ENCODE results near the gene AGRP. TPM values are rescaled to one million over a fixed set of nuclear protein-coding genes. Genes with fewer than 3 reads are reported as not detected.

AGRP gene
- total RNA-seq, 2 donors from 2014 or later = not detected

- Histone ChIP-seq H3K36me3 (ENCODE audit: control insufficient read depth, insufficient read depth, low read length) (no peaks in the 10 kb centered on the region), H3K4me3 (ENCODE audit: low read length) (peak overlapping the region; percentile 83), H3K27ac (ENCODE audit: low read depth, low read length) (peak overlapping the region; percentile 21), H3K9ac (ENCODE audit: extremely low read depth, low read length, poor library complexity, severe bottlenecking) (peak overlapping the region; percentile 63), H3K9me3 (ENCODE audit: control insufficient read depth, low read length) (no peaks in the 10 kb centered on the region), H3K4me1 (ENCODE audit: control insufficient read depth, insufficient read depth, low read length) (peaks cover 7% of the 10 kb centered on the region), H3K27me3 (ENCODE audit: control insufficient read depth, insufficient read depth, low read length, poor library complexity, severe bottlenecking) (peaks cover 30% of the 10 kb centered on the region)
- Mint-ChIP-seq H3K36me3 (ENCODE audit: low read depth) (peaks cover 2% of the 10 kb centered on the region), H3K4me1 (peaks cover 23% of the 10 kb centered on the region), H3K27ac (peak overlapping the region; percentile 76), H3K27me3 (ENCODE audit: insufficient read depth) (peaks cover 81% of the 10 kb centered on the region), H3K4me3 (peak overlapping the region; percentile 80), H3K9me3 (no peaks in the 10 kb centered on the region)
- 13 to 14% methylated on average over 8 to 16 of the region's 16 CpGs for WGBS, 2 experiments (ENCODE audit: insufficient coverage in 1 of 2, insufficient read length in 1 of 2)
- no peak for TF ChIP-seq CTCF (conservative IDR thresholded peaks at IDR 0.05)
- DNase-seq = no peak
Observed at GRCh38 chr16:67529582-67530012, 46.2 kb upstream of the AGRP start.

- Histone ChIP-seq H3K4me3 (ENCODE audit: low read length) (peak overlapping the region; percentile 83), H3K27me3 (ENCODE audit: control insufficient read depth, insufficient read depth, low read length, poor library complexity, severe bottlenecking) (peaks cover 36% of the 10 kb centered on the region), H3K27ac (ENCODE audit: low read depth, low read length) (peak overlapping the region; percentile 21), H3K9ac (ENCODE audit: extremely low read depth, low read length, poor library complexity, severe bottlenecking) (peak overlapping the region; percentile 63), H3K4me1 (ENCODE audit: control insufficient read depth, insufficient read depth, low read length) (peaks cover 7% of the 10 kb centered on the region), H3K9me3 (ENCODE audit: control insufficient read depth, low read length) (no peaks in the 10 kb centered on the region), H3K36me3 (ENCODE audit: control insufficient read depth, insufficient read depth, low read length) (no peaks in the 10 kb centered on the region)
- DNase-seq = peak; percentile 82
- peaks cover 23% of the 10 kb centered on the region for H3K4me1 Mint-ChIP-seq
- peak overlapping the region; percentile 76 for H3K27ac Mint-ChIP-seq
- H3K27me3 Mint-ChIP-seq (ENCODE audit: insufficient read depth) = peaks cover 83% of the 10 kb centered on the region
- peak overlapping the region; percentile 80 for H3K4me3 Mint-ChIP-seq
- WGBS, 2 experiments (ENCODE audit: insufficient coverage in 1 of 2, insufficient read length in 1 of 2) = 1% methylated on average over 17 to 65 of the region's 65 CpGs
- peaks cover 2% of the 10 kb centered on the region for H3K36me3 Mint-ChIP-seq (ENCODE audit: low read depth)
- no peaks in the 10 kb centered on the region for H3K9me3 Mint-ChIP-seq
- TF ChIP-seq CTCF (conservative IDR thresholded peaks at IDR 0.05) = no peak
Observed at GRCh38 chr16:67528870-67529581, 45.7 kb upstream of the AGRP start.

GRCh38 chr16:67528222-67528869 is 45.0 kb upstream of the AGRP start, which contains the start of gene RIPOR1:
RIPOR1 (plus strand) TSS chr16:67528829; CDS start chr16:67538447, 9,618 bp downstream.
- peak within 1 kb of the TSS; percentile 21 for H3K27ac ChIP-seq (ENCODE audit: low read depth, low read length)
- peaks cover 36% of the 10 kb centered on the region for H3K27me3 ChIP-seq (ENCODE audit: control insufficient read depth, insufficient read depth, low read length, poor library complexity, severe bottlenecking)
- peak within 1 kb of the TSS; percentile 80 for H3K4me3 Mint-ChIP-seq
- no peaks in the 10 kb centered on the region for H3K9me3 Mint-ChIP-seq
- peak within 1 kb of the TSS; percentile 76 for H3K27ac Mint-ChIP-seq
- peaks cover 85% of the 10 kb centered on the region for H3K27me3 Mint-ChIP-seq (ENCODE audit: insufficient read depth)
- peak; percentile 79 for DNase-seq
- 21 to 90% methylated on average over 7 to 45 of the region's 45 CpGs for WGBS, 2 experiments (ENCODE audit: insufficient coverage in 1 of 2, insufficient read length in 1 of 2)
- no peak for TF ChIP-seq CTCF (conservative IDR thresholded peaks at IDR 0.05)
- H3K4me1 ChIP-seq (ENCODE audit: control insufficient read depth, insufficient read depth, low read length) = peaks cover 7% of the 10 kb centered on the region
- no peaks in the 10 kb centered on the region for H3K36me3 ChIP-seq (ENCODE audit: control insufficient read depth, insufficient read depth, low read length)
- H3K4me1 Mint-ChIP-seq = peaks cover 23% of the 10 kb centered on the region
- no peaks in the 10 kb centered on the region for H3K9me3 ChIP-seq (ENCODE audit: control insufficient read depth, low read length)
- H3K9ac ChIP-seq (ENCODE audit: extremely low read depth, low read length, poor library complexity, severe bottlenecking) = peak within 1 kb of the TSS; percentile 63
- H3K4me3 ChIP-seq (ENCODE audit: low read length) = peak within 1 kb of the TSS; percentile 83
- no peaks in the 10 kb centered on the region for H3K36me3 Mint-ChIP-seq (ENCODE audit: low read depth)
